Memory B cell (primary cell): Measurements from ENCODE around the gene LHX3.
"Not testable (repeated sequence)": the region's sequence is repeated elsewhere in the genome, so short reads cannot be mapped to it uniquely, and the experiment has no call there.

Experiments
- ATAC-seq: fragments of 150-1000 bp; cut with Tn5 transposase; 2 replicates; pipeline ENCODE4 v1.10.0; 2021; ENCODE audit warnings: low read depth, mild to moderate bottlenecking, moderate library complexity
- DNase-seq, 2 donors: peaks; one replicate each; pipeline ENCODE4 v3.0.0; 2022; ENCODE audit warnings: low spot score in 2 of 2
- H3K27ac Mint-ChIP-seq: one replicate; pipeline ENCODE4 v1.8.0; 2022; ENCODE audit warnings: mild to moderate bottlenecking, moderate library complexity, mixed read lengths
- H3K27me3 Mint-ChIP-seq: one replicate; pipeline ENCODE4 v1.8.0; 2022; ENCODE audit warnings: mixed read lengths
- H3K36me3 Mint-ChIP-seq: one replicate; pipeline ENCODE4 v1.8.0; 2022; ENCODE audit warnings: mild to moderate bottlenecking, mixed read lengths
- H3K4me1 Mint-ChIP-seq: one replicate; pipeline ENCODE4 v1.8.0; 2022; ENCODE audit warnings: mixed read lengths
- H3K4me3 Mint-ChIP-seq: one replicate; pipeline ENCODE4 v1.8.0; 2022; ENCODE audit warnings: mild to moderate bottlenecking, moderate library complexity, mixed read lengths
- H3K9me3 Mint-ChIP-seq: one replicate; pipeline ENCODE4 v1.8.0; 2022; ENCODE audit warnings: mixed read lengths

The LHX3 gene

GRCh38 chr9:136152931-136153330, 52.0 kb downstream of the LHX3 start:
- no peaks in the 10 kb centered on the region for H3K9me3 Mint-ChIP-seq
- ATAC-seq (no peak), DNase-seq (no peak)
- H3K27ac Mint-ChIP-seq, result no peak overlapping the region
- no peak overlapping the region for H3K4me3 Mint-ChIP-seq
- H3K27me3 Mint-ChIP-seq, result peaks cover 10% of the 10 kb centered on the region
- no peaks in the 10 kb centered on the region for H3K36me3 Mint-ChIP-seq
- no peaks in the 10 kb centered on the region for H3K4me1 Mint-ChIP-seq

DNA sequence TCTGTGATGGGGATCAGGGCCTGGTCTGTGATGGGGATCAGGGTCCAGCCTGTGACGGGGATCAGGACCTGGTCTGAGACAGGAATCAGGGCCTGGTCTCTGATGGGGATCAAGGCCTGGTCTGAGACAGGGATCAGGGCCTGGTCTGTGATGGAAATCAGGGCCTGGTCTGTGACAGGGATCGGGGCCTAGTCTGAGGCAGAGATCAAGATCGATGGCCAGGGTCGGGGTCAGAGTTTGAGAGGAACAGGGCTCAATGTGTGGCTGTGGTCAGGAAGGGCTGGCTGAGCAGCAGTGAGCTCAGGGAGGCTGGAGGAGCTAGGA, 52.4 kb downstream of the LHX3 start:
- DNase-seq, result no peak
- Mint-ChIP-seq H3K4me1 (no peaks in the 10 kb centered on the region), H3K9me3 (no peaks in the 10 kb centered on the region), H3K27ac (no peak overlapping the region), H3K36me3 (no peaks in the 10 kb centered on the region), H3K27me3 (peaks cover 10% of the 10 kb centered on the region), H3K4me3 (no peak overlapping the region)
- ATAC-seq, result no peak

DNA sequence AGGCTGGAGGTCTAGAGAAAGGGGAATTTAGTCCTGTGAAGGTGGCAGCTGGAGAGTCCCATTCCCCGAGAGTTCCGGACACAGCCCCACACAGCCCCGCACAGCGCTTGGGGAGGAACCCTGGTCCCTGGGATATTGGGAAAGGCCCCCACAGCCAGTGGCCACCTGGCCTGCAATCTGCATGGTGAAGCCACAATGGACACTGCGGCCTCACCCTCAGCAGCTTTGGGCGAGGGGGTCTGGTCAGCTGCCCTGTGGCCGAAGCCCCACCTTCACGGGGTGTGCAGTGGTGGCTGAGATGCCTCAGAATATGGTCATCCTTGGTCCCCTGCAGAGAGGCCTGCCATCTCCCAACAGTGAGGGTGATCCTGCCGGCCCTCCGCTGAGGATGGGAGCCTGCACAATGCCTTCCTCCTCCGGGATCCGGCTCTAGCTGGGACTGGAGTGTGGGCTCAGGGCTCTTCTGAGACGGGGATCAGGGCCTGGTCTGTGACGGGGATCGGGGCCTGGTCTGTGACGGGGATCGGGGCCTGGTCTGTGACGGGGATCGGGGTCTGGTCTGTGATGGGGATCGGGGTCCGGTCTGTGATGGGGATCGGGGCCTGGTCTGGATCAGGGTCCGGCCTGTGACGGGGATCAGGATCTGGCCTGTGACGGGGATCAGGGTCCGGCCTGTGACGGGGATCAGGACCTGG, 52.9 kb downstream of the LHX3 start:
- no peak overlapping the region for H3K4me3 Mint-ChIP-seq
- H3K4me1 Mint-ChIP-seq, result no peaks in the 10 kb centered on the region
- peaks cover 10% of the 10 kb centered on the region for H3K27me3 Mint-ChIP-seq
- H3K27ac Mint-ChIP-seq, result no peak overlapping the region
- H3K9me3 Mint-ChIP-seq, result no peaks in the 10 kb centered on the region
- DNase-seq (no peak), ATAC-seq (no peak)
- no peaks in the 10 kb centered on the region for H3K36me3 Mint-ChIP-seq

DNA sequence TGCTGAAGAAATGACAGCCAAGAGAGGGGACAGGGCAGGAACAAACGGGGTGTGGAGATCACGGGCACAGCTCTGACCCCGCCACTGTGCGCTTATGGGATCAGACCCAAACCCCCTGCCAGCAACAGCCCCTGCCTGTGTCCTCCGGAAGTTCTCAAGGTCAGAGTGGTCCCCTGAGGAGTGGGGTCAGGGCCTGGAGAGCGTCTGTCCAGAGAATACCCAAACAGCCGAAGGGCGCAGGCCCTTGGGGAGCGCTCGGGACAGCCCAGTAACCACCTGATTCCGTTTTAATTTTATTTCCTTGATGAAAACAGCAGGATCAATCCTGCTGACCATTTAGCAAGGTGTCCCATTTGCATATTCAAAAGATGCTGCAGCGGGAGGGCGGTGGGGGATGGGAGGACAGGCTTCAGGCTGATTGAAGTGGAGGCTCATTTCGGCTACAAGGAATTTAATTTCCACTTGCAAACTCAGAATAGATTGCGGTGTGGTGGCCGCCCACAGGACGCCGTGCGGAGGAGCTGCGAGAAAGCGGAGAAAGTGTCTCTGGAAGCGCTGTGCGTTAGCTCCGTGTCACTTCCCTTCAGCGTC, 53.6 kb downstream of the LHX3 start:
- Mint-ChIP-seq H3K27me3 (peaks cover 13% of the 10 kb centered on the region), H3K36me3 (no peaks in the 10 kb centered on the region), H3K4me1 (no peaks in the 10 kb centered on the region), H3K4me3 (no peak overlapping the region), H3K27ac (no peak overlapping the region), H3K9me3 (no peaks in the 10 kb centered on the region)
- ATAC-seq (no peak), DNase-seq (no peak)

DNA sequence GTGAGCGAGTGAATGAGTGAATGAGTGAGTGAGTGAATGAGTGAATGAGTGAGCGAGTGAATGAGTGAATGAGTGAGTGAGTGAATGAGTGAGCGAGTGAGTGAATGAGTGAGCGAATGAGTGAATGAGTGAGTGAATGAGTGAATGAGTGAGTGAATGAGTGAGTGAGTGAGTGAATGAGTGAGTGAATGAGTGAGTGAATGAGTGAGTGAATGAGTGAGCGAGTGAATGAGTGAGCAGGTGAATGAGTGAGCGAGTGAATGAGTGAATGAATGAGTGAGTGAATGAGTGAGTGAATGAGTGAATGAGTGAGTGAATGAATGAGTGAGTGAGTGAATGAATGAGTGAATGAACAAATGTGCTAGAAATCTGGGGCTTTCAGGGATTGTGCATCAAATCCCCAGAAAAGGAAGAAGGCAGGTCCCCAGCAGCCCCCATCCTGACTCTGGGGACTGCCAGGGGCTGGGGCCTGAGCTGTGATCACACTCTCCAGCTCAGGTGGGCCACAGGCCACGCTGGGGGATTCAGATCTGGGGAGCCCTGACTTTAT, 54.2 kb downstream of the LHX3 start:
- H3K4me3 Mint-ChIP-seq, result not testable (repeated sequence)

GRCh38 chr9:136149853-136150252, 55.1 kb downstream of the LHX3 start:
- no peaks in the 10 kb centered on the region for H3K9me3 Mint-ChIP-seq
- H3K4me1 Mint-ChIP-seq, result no peaks in the 10 kb centered on the region
- DNase-seq (no peak), ATAC-seq (no peak)
- H3K27me3 Mint-ChIP-seq, result peaks cover 8% of the 10 kb centered on the region
- H3K27ac Mint-ChIP-seq, result no peak overlapping the region
- H3K4me3 Mint-ChIP-seq, result no peak overlapping the region
- H3K36me3 Mint-ChIP-seq, result no peaks in the 10 kb centered on the region

More for the DNA sequence above, 54.2 kb downstream of the LHX3 start:
- not testable (repeated sequence) for H3K36me3 Mint-ChIP-seq, DNase-seq, H3K4me1 Mint-ChIP-seq, H3K9me3 Mint-ChIP-seq, H3K27ac Mint-ChIP-seq
- peak; percentile 27 for ATAC-seq
- H3K27me3 Mint-ChIP-seq, result peaks cover 13% of the 10 kb centered on the region

DNA sequence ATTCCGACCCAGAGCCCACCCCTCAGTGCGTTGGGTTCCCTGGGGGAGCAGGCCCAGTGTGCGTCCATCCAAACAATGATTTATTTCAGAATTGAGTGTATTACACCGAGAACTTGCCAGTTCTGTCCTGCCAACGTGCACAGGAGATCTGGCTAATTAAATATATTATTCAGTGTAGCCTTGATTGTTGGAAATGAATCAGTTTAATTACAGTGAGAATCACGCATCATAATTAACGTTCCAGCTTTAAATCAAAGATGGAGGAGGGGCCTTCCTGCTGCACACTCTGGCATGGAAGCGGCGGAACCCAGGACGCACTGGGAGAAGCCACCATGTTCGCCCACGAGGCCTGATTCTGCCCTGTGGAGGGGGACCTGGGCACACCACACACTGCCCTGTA, 55.6 kb downstream of the LHX3 start:
- no peak for ATAC-seq
- peaks cover 5% of the 10 kb centered on the region for H3K27me3 Mint-ChIP-seq
- H3K4me3 Mint-ChIP-seq, result no peak overlapping the region
- H3K4me1 Mint-ChIP-seq, result no peaks in the 10 kb centered on the region
- H3K9me3 Mint-ChIP-seq, result no peaks in the 10 kb centered on the region
- no peaks in the 10 kb centered on the region for H3K36me3 Mint-ChIP-seq
- no peak for DNase-seq
- no peak overlapping the region for H3K27ac Mint-ChIP-seq

GRCh38 chr9:136148766-136149165, 56.2 kb downstream of the LHX3 start:
- H3K9me3 Mint-ChIP-seq, result no peaks in the 10 kb centered on the region
- ATAC-seq (no peak), DNase-seq (no peak)
- peaks cover 5% of the 10 kb centered on the region for H3K27me3 Mint-ChIP-seq
- no peak overlapping the region for H3K4me3 Mint-ChIP-seq
- H3K36me3 Mint-ChIP-seq, result no peaks in the 10 kb centered on the region
- H3K27ac Mint-ChIP-seq, result no peak overlapping the region
- no peaks in the 10 kb centered on the region for H3K4me1 Mint-ChIP-seq

DNA sequence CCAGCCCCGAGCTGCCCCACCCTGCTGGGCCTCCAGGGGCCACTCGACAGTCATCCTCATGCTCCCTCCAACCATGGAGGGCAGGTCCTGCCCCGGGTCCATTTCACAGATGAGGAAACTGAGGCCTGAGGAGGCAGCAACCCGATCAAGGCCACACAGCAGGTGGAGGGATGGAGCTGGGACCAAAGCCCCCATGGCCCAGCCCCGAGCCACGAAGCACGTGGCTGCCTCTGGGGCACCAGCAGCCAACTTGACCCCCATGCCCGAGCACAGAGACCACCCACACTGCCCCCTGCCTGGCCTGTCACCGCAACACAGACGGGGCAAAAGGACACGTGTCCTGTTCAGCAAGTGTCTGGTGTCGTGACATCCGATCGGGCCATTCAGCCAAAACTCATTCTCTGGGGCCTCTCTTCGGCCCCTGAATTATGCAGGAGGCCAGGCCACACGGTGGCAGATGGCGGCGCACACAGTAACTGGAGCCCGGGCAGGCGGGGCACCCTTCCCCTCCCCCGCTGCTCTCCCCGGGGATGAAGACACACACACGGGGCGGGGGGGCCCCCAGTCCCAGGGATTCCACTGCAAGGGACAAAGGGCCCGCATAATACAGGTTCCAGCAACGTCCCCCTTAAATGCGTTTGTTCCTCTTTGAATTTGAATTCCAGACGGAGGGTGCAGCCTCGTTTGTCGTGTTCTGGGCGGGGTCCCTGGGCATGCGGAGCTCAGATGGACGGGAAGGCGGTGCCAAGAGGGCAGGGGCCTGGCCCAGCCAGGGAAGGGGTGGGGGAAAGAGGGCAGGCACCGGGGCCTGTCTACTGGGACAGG, 56.8 kb downstream of the LHX3 start:
- Mint-ChIP-seq H3K4me1 (no peaks in the 10 kb centered on the region), H3K27ac (no peak overlapping the region), H3K36me3 (no peaks in the 10 kb centered on the region), H3K4me3 (no peak overlapping the region), H3K9me3 (no peaks in the 10 kb centered on the region), H3K27me3 (peaks cover 5% of the 10 kb centered on the region)
- ATAC-seq (no peak), DNase-seq (no peak)

GRCh38 chr9:136147038-136147889, 57.7 kb downstream of the LHX3 start:
- Mint-ChIP-seq H3K27ac (no peak overlapping the region), H3K27me3 (peaks cover 5% of the 10 kb centered on the region), H3K4me1 (no peaks in the 10 kb centered on the region), H3K4me3 (no peak overlapping the region), H3K36me3 (no peaks in the 10 kb centered on the region), H3K9me3 (no peaks in the 10 kb centered on the region)
- no peak for DNase-seq
- ATAC-seq, result no peak
